HCT116 (cell line): Measurements from ENCODE around the gene PCYT1B.

Experiments used
- CTCF ChIP-seq, 3 experiments: fragments of 200-600 bp in 1 of 3; sonication (generic) in 1 of 3; IDR thresholded peaks in 2 of 3; conservative IDR thresholded peaks in 1 of 3; 2 replicates each; pipeline ENCODE4 v1.5.1; 2012 to 2017; ENCODE audit warnings: low read depth in 2 of 3, low read length in 2 of 3, antibody characterized with exemption in 1 of 3, borderline replicate concordance in 1 of 3, control low read depth in 1 of 3, mild to moderate bottlenecking in 1 of 3, mixed read lengths in 1 of 3, mixed run types in 1 of 3, moderate library complexity in 1 of 3; ENCODE audit not compliant: insufficient read depth in 1 of 3
- EZH2 ChIP-seq: fragments of 200-600 bp; sonication (generic); IDR thresholded peaks from 2 replicates; pipeline ENCODE4 v1.6.1; 2017; ENCODE audit warnings: antibody characterized with exemption, mixed run types
- RAD21 ChIP-seq: IDR thresholded peaks from 2 replicates; pipeline ENCODE4 v1.6.1; 2012; ENCODE audit warnings: low read depth, mild to moderate bottlenecking
- SRF ChIP-seq: IDR thresholded peaks from 2 replicates; pipeline ENCODE4 v1.6.1; 2012; ENCODE audit warnings: low read depth
- YY1 ChIP-seq: IDR thresholded peaks from 2 replicates; pipeline ENCODE4 v1.6.1; 2011; ENCODE audit warnings: low read length, low read depth, moderate library complexity, mild to moderate bottlenecking; ENCODE audit not compliant: insufficient replicate concordance; ENCODE audit errors: extremely low read depth

- TF ChIP-seq SRF = no peak
- TF ChIP-seq YY1 = no peak
- no peak for TF ChIP-seq CTCF (IDR thresholded peaks at IDR 0.05 in 2 of 3, conservative IDR thresholded peaks at IDR 0.05 in 1 of 3; ENCODE audit: borderline replicate concordance in 1 of 3, insufficient read depth in 1 of 3, low read depth in 2 of 3, low read length in 2 of 3)
- TF ChIP-seq RAD21 = no peak
- TF ChIP-seq EZH2 = no peak
Measured at GRCh38 chrX:24646745-24647182, 383 bp downstream of the PCYT1B start.
